HCT116 (cell line): ENCODE results near the gene TFB2M. TPM values are rescaled to one million over a fixed set of nuclear protein-coding genes. Genes with fewer than 3 reads are reported as not detected.

Experiments
- ATAC-seq: fragments of 200-7000 bp; cut with Tn5 transposase; 2 replicates; pipeline ENCODE4 v1.9.1; 2020; ENCODE audit warnings: mild to moderate bottlenecking, moderate library complexity
- BruUV-seq: library from RNA; stranded (reverse); fragments of 400-500 nt; replicated peaks from 2 replicates; lab custom pipeline; 2021; lab: Mats Ljungman, UMichigan
- CTCF ChIA-PET: fragments of 300-600 bp; sonication (Branson Sonifier 250); formaldehyde crosslinking; loops from one replicate; lab custom pipeline; 2021; ENCODE audit warnings: antibody characterized with exemption; lab: Charles Lee
- POLR2A ChIA-PET: fragments of 300-600, 350-600 bp; sonication (Branson Sonifier 250); formaldehyde crosslinking; loops from one replicate; lab custom pipeline; 2021; ENCODE audit warnings: antibody characterized with exemption; lab: Charles Lee
- RAD21 ChIA-PET, 2 experiments: fragments of 300-600 bp; sonication (Branson Sonifier 250); formaldehyde crosslinking; loops; one replicate each; lab custom pipeline; 2023; ENCODE audit warnings: low total read pairs in 2 of 2; ENCODE audit not compliant: uncharacterized antibody in 2 of 2, unreplicated experiment in 2 of 2, low non-redundant PET in 1 of 2; lab: Charles Lee
- DNase-seq: peaks from one replicate; pipeline ENCODE4 v3.0.0-alpha.2; 2010; ENCODE audit warnings: low read depth, low spot score
- H2AFZ ChIP-seq: fragments of 200-600 bp; shearing (Covaris generic), sonication (generic); 2 replicates; pipeline ENCODE4 v1.6.1; 2017; ENCODE audit warnings: low read depth, mixed run types, mixed read lengths, antibody characterized with exemption, low read length; ENCODE audit not compliant: poor library complexity, severe bottlenecking
- H3K27ac ChIP-seq: 2 replicates; pipeline ENCODE4 v1.5.1; 2012; ENCODE audit warnings: low read depth, low read length
- H3K27me3 ChIP-seq: fragments of 200-600 bp; sonication (generic); 2 replicates; pipeline ENCODE4 v1.6.1; 2016; ENCODE audit warnings: mixed run types, low read length, mixed read lengths; ENCODE audit not compliant: insufficient read depth
- H3K36me3 ChIP-seq, 2 experiments: fragments of 200-500 bp in 1 of 2; fragments of 200-600 bp in 1 of 2; sonication (Bioruptor generic) in 1 of 2; sonication (generic) in 1 of 2; 2 replicates each; pipeline versions ENCODE4 v1.5.1 to v1.6.1; 2014 to 2016; ENCODE audit warnings: low read length in 2 of 2, inconsistent platforms in 1 of 2, mixed read lengths in 1 of 2, mixed run types in 1 of 2; ENCODE audit not compliant: insufficient read depth in 2 of 2, control insufficient read depth in 1 of 2
- H3K4me1 ChIP-seq, 2 experiments: fragments of 200-600 bp in 1 of 2; sonication (generic) in 1 of 2; 2 replicates each; pipeline versions ENCODE4 v1.5.1 to v1.6.1; 2012 to 2017; ENCODE audit warnings: low read length in 2 of 2, inconsistent platforms in 1 of 2, mild to moderate bottlenecking in 1 of 2, mixed read lengths in 1 of 2, mixed run types in 1 of 2, moderate library complexity in 1 of 2; ENCODE audit not compliant: insufficient read depth in 2 of 2, control insufficient read depth in 1 of 2
- H3K4me2 ChIP-seq: fragments of 200-600 bp; sonication (generic); 2 replicates; pipeline ENCODE4 v1.6.1; 2017; ENCODE audit warnings: mixed run types, low read length, mixed read lengths
- H3K4me3 ChIP-seq, 2 experiments: fragments of 200-600 bp in 1 of 2; sonication (generic) in 1 of 2; replicated peaks in 1 of 2; 2 replicates each; pipeline ENCODE4 v1.5.1; 2011 to 2016; ENCODE audit warnings: low read length in 2 of 2, control low read depth in 1 of 2, low read depth in 1 of 2, mild to moderate bottlenecking in 1 of 2, mixed read lengths in 1 of 2, mixed run types in 1 of 2
- H3K79me2 ChIP-seq: fragments of 200-600 bp; sonication (generic); 2 replicates; pipeline ENCODE4 v1.6.1; 2017; ENCODE audit warnings: mild to moderate bottlenecking, mixed run types, low read length, moderate library complexity, mixed read lengths; ENCODE audit not compliant: insufficient read depth
- H3K9ac ChIP-seq: fragments of 200-600 bp; sonication (generic); 2 replicates; pipeline ENCODE4 v1.6.1; 2016; ENCODE audit warnings: low read length, mixed read lengths
- H3K9me2 ChIP-seq: fragments of 200-600 bp; sonication (generic), shearing (Covaris generic); 2 replicates; pipeline ENCODE4 v1.6.1; 2017; ENCODE audit warnings: mixed run types, mild to moderate bottlenecking, moderate library complexity; ENCODE audit not compliant: insufficient read depth
- H3K9me3 ChIP-seq, 2 experiments: fragments of 200-500 bp in 1 of 2; fragments of 200-600 bp in 1 of 2; sonication (Bioruptor generic) in 1 of 2; sonication (generic) in 1 of 2; 2 replicates each; pipeline ENCODE4 v1.6.1; 2014 to 2017; ENCODE audit warnings: low read length in 2 of 2, mixed read lengths in 2 of 2, inconsistent platforms in 1 of 2, low read depth in 1 of 2, mild to moderate bottlenecking in 1 of 2, mixed run types in 1 of 2, moderate library complexity in 1 of 2; ENCODE audit not compliant: control insufficient read depth in 1 of 2, insufficient read depth in 1 of 2
- H4K20me1 ChIP-seq: fragments of 200-600 bp; sonication (generic), shearing (Covaris generic); 2 replicates; pipeline ENCODE4 v1.6.1; 2017; ENCODE audit warnings: mixed run types, mild to moderate bottlenecking, moderate library complexity; ENCODE audit not compliant: insufficient read depth
- CBX3 ChIP-seq: IDR thresholded peaks from 2 replicates; pipeline ENCODE4 v1.6.1; 2012; ENCODE audit warnings: low read depth
- CEBPB ChIP-seq: IDR thresholded peaks from 2 replicates; pipeline ENCODE4 v1.6.1; 2012; ENCODE audit warnings: low read depth
- EGR1 ChIP-seq: IDR thresholded peaks from 2 replicates; pipeline ENCODE4 v1.6.1; 2012; ENCODE audit warnings: low read depth
- ELF1 ChIP-seq: IDR thresholded peaks from 2 replicates; pipeline ENCODE4 v1.6.1; 2012; ENCODE audit warnings: low read depth, borderline replicate concordance
- EZH2 ChIP-seq: fragments of 200-600 bp; sonication (generic); IDR thresholded peaks from 2 replicates; pipeline ENCODE4 v1.6.1; 2017; ENCODE audit warnings: antibody characterized with exemption, mixed run types
- JUND ChIP-seq: IDR thresholded peaks from 2 replicates; pipeline ENCODE4 v1.6.1; 2012
- MAX ChIP-seq: IDR thresholded peaks from 2 replicates; pipeline ENCODE4 v1.6.1; 2012
- POLR2AphosphoS5 ChIP-seq: IDR thresholded peaks from 2 replicates; pipeline ENCODE4 v1.6.1; 2011; ENCODE audit warnings: mild to moderate bottlenecking, low read depth, low read length, moderate library complexity
- RAD21 ChIP-seq: IDR thresholded peaks from 2 replicates; pipeline ENCODE4 v1.6.1; 2012; ENCODE audit warnings: low read depth, mild to moderate bottlenecking
- REST ChIP-seq: IDR thresholded peaks from 2 replicates; pipeline ENCODE4 v1.6.1; 2012; ENCODE audit warnings: low read depth
- SRF ChIP-seq: IDR thresholded peaks from 2 replicates; pipeline ENCODE4 v1.6.1; 2012; ENCODE audit warnings: low read depth
- YY1 ChIP-seq: IDR thresholded peaks from 2 replicates; pipeline ENCODE4 v1.6.1; 2011; ENCODE audit warnings: low read length, low read depth, moderate library complexity, mild to moderate bottlenecking; ENCODE audit not compliant: insufficient replicate concordance; ENCODE audit errors: extremely low read depth
- ZBTB33 ChIP-seq: IDR thresholded peaks from 2 replicates; pipeline ENCODE4 v1.6.1; 2011; ENCODE audit warnings: mild to moderate bottlenecking, low read length, moderate library complexity; ENCODE audit not compliant: insufficient replicate concordance; ENCODE audit errors: extremely low read depth
- ZFX ChIP-seq: fragments of 450-650 bp; IDR thresholded peaks from 2 replicates; pipeline ENCODE4 v1.6.1; 2017
- intact Hi-C: fragments of 100-400 bp; cut with micrococcal nuclease; formaldehyde crosslinking; loops from 2 replicates; pipeline ENCODE4 v1.10.0; 2022
- total RNA-seq: library from RNA; stranded (reverse); gene quantifications from one replicate; pipeline ENCODE4 v1.2.1, GENCODE V29; 2021; ENCODE audit not compliant: unreplicated experiment

Gene TFB2M
- total RNA-seq, 1 experiment from 2014 or later: 24.4 TPM

GRCh38 chr1:246566128-246566812 lies at the start of gene TFB2M, which contains the start of gene CNST (continued):
- TF ChIP-seq REST (no peak), ELF1 (peak; percentile 95), CEBPB (no peak; the same call in 1 of the 2 replicates)
- TF ChIP-seq, all 23 proteins: peak for 9

DNA sequence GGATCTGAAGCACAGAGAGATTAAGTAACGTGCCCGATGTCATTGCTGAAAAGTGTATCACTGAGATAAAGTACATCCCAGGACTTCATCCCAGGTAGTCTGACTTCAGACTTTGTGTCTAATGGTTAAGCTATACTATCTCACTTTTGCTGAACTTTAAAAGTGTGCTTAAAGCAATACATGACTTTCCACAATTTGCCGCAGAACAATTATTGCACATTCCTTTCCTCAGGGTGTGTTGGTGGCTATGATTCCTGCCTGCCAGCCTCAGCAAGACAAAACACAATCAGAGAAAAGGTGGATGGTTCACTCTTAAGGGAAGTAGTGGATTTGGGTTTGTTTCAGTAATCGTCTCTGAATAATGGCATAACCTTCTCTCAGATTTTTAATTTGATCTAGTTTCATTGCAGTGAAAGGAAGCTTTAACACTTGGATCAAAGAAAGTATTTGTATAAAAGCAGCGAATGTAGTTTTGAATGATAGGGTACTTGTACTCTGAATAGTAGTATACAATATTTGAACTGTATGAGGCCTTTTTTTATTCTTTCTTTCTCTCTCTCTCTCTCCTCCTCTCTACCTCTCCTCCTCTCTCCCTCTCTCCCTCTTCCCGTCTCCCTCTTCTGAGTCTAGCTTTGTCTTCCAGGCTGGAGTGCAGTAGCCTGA lies 47.2 kb upstream of the TFB2M start:
- no peak overlapping the region for H3K9ac ChIP-seq
- CTCF ChIA-PET: no interaction called here
- no peaks in the 10 kb centered on the region for H3K9me2 ChIP-seq
- no peak for TF ChIP-seq YY1
- TF ChIP-seq EZH2: no peak
- TF ChIP-seq ZFX: no peak
- TF ChIP-seq JUND: no peak
- no peak for TF ChIP-seq EGR1
- no peak for TF ChIP-seq ELF1
- TF ChIP-seq CBX3: no peak
- TF ChIP-seq ZBTB33: no peak
- TF ChIP-seq POLR2AphosphoS5: no peak
- no peak for TF ChIP-seq RAD21
- TF ChIP-seq MAX: no peak
- no peak for TF ChIP-seq SRF
- no peak overlapping the region for H2AFZ ChIP-seq
- RAD21 ChIA-PET: no interaction called here
- POLR2A ChIA-PET: no interaction called here
- no peaks in the 10 kb centered on the region for H3K27me3 ChIP-seq
- H3K4me1 ChIP-seq: peaks cover 14 to 15% of the 10 kb centered on the region in 2 experiments
- intact Hi-C loops: no loop called here
- H3K27ac ChIP-seq: no peak overlapping the region
- H3K36me3 ChIP-seq: no peaks in the 10 kb centered on the region
- H3K4me3 ChIP-seq: no peak overlapping the region
- no peaks in the 10 kb centered on the region for H3K9me3 ChIP-seq
- no TSS peak for BruUV-seq
- no peak for ATAC-seq
- peaks cover 5% of the 10 kb centered on the region; the same call in 1 of the 2 replicates for H4K20me1 ChIP-seq
- DNase-seq: no peak
- peaks cover 6% of the 10 kb centered on the region; the same call in 1 of the 2 replicates for H3K79me2 ChIP-seq
- no peak overlapping the region for H3K4me2 ChIP-seq
